GM12892 (cell line): ENCODE measurements around the gene GALP.
"Not testable (repeated sequence)": the region's sequence is repeated elsewhere in the genome, so short reads cannot be mapped to it uniquely, and the experiment has no call there.

Experiments
- DNase-seq: peaks from one replicate; pipeline ENCODE4 v3.0.0; 2011; ENCODE audit not compliant: insufficient read length
- FAIRE-seq: peaks from 2 replicates; lab custom pipeline; 2011; peaks lifted over from hg19 to GRCh38; lab: Jason Lieb, UNC
- POLR2A ChIP-seq: IDR thresholded peaks from 2 replicates; pipeline ENCODE4 v1.6.1; 2011; ENCODE audit warnings: low read depth, low read length, control low read depth
- POLR2AphosphoS5 ChIP-seq: IDR thresholded peaks from 2 replicates; pipeline ENCODE4 v1.6.1; 2011; ENCODE audit warnings: low read depth, low read length, control low read depth
- TAF1 ChIP-seq: IDR thresholded peaks from 2 replicates; pipeline ENCODE4 v1.6.1; 2011; ENCODE audit warnings: low read depth, mild to moderate bottlenecking, control low read depth, low read length, borderline replicate concordance

GALP gene

DNA sequence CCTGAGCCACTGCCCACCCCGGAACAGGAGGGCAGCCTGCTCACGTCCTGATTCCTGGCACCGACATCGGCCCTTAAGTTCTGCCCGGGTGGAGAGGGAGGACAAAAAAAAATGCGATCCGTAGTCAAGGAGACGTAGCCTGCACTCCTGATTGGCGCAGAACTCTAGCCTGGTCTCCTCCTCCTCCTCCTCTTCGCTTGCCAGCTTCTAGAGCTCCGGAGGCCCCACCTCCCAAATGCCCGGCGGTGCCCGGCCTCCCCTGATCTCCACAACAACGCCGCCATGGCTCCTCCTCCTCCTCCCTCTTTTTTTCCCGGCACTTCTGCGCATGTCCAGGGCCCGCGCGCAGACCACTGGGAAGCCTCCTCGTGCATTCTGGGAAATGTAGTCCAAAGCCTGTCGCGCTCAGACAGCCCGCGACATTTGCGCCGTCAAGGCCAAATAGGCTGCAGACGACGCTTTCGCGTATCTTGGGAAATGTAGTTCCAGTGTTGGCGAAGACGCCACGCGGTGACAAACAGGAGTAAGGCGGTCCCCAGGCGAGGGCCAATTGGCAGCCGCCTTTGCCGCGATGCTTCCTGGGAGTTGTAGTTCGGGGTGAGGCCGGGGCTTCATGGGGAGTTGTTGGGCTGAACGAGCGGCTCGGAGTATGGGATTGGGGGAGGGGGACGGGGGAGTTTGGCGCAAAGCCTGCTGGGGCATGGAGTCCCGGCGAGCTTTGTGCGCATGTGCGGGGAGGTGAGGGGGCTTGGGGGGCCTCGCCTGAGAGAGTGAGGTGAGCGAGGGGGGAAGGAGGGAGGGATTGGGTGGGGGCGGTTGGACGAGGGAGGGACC, 35.0 kb upstream of the GALP start, which contains the start of gene ZNF444:
TSS of gene ZNF444 (plus strand) at position 705 of the 834 bp plus-strand sequence. CDS start 5,625 bp downstream, outside the sequence.
- peak; percentile 99 for FAIRE-seq
- DNase-seq: peak; percentile 99
- peak; percentile 55; the same call in 1 of the 2 replicates for TF ChIP-seq POLR2A
- TF ChIP-seq POLR2AphosphoS5: no peak
- TF ChIP-seq TAF1: 0 out of 2 replicates have a peak, but pooled peaks have one; percentile 46

DNA sequence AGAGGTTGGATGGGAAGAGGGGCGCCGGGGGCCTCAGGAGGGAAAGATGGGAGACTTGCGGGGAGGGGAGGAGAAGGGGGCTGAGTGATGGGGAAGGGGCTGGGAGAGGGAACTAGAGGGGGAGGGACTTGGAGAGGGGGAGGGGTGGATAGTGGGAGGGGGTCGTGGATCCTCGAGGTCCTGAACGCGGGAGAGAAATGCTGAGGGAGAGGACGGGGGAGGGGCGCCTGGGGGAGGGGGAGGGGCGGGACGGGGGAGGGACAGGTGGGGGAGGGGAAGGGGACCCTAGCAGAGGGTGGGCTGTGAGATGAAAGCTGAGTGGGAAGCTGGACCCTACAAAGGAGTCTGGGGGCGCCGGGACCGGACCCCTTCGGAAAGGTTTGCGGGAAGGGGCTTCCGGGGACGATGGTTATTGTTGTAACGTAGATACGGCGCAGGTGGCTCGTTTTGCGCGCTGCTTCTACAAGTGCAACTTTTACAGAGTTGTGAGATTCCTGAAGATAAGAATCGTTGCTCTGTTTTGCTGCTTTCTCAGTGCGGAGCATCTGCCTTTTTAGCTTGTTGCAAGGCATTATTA, 34.3 kb upstream of the GALP start:
- DNase-seq: peak; percentile 58
- FAIRE-seq: no peak
- no peak for TF ChIP-seq TAF1
- TF ChIP-seq POLR2AphosphoS5: no peak
- no peak for TF ChIP-seq POLR2A

DNA sequence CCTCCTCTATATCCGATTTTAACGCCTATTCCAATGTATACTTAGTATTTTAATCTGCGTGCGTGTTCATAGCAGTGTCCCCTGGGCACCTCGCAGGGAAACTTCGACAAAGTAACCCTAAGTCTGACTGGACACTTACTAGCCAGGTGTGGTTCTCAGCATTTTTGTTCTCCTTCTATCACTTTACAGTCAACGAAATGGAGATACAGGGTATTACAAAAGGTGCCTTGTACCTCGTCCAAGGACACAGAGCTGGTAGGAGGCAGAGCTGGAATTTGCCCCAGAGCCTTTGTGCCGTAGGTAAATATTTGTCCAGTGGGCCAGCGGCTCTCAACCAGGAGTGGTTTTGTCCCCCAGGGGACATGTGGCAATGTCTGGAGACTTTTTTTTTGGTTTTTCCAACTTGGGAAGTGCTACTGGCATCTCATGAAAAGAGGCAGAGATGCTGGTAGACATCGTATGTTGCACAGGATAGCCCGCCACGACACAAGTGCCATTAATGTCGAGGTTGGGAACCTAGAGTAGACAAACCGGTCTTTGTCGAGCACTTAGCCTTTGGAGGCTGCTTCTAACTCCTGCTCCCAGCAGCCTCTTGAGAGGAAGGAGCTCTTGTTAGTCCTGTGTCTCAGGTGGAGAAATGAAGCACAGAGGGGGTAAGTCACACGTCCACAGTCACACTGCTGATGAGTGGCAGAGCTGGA, 33.6 kb upstream of the GALP start:
- FAIRE-seq: peak; percentile 36
- no peak for TF ChIP-seq TAF1
- no peak for DNase-seq

DNA sequence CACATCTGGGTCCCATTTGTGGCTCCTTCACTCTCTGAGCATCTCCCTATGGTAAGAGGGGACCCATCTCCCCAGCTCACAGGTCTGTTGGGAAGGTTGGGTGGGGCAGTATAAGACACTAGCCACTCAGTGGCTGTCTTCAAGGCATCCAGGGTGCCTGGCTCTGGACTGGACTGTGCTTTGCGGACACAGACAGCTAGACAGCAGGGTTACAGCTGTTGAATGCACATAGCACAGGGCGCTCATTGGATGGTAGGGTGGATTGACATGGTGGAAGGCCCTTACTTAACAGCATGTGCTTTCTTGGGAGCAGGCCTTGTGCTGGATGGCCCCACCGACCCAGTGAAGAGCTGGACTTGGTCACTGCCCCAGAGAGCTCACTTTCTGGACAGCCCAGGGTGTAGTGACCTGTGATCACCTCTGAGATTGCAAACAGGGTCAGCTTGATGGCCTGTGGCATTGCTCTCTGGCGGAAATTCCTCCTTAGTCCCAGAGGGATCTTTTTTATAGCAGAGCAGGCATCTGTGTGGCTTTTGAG, 32.8 kb upstream of the GALP start:
- no peak for DNase-seq
- no peak for FAIRE-seq
- TF ChIP-seq POLR2A (no peak), POLR2AphosphoS5 (no peak; the same call in 1 of the 2 replicates), TAF1 (no peak)

DNA sequence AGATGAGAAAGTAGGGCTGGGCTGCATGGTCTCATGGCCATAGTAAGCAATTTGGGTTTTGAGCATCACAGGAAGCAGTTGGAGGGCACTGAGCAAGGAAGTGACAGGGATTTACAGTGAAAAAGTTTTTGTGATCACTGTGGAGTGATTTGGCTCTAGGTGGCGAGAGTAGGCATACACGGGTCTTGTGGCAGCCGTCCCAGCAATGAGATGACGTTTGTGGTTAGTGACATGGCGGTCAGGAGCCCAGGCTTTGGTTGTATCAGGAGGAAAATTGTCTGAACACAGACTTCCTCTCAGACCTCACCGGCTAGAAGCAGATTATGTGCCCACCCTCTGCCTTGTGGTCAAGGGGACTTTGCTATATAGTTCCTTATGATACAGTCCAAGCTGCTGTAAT, 31.4 kb upstream of the GALP start:
- DNase-seq (no peak), FAIRE-seq (no peak)
- TF ChIP-seq POLR2AphosphoS5 (no peak), POLR2A (no peak), TAF1 (no peak)

DNA sequence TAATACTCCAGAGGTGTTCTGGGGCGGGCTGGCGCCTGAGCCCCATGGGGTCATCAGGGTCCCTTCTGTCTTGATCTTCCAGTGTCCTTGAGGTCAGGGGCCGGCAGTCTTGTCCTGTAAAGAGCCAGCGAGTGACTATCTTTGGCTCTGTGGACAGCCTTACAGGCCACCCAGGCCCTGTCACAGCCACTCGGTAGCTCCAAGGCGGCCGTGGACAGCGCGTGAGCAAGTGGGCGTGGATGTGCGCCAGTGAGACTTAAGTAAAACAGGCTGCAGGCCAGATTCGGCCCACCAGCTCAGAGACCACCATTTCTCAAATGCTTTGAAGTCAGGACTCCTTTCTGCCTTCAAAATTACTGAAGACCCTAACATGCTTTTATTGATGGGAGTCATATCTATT, 31.0 kb upstream of the GALP start:
- no peak for DNase-seq
- no peak for FAIRE-seq
- TF ChIP-seq POLR2AphosphoS5 (no peak), POLR2A (no peak), TAF1 (no peak)

DNA sequence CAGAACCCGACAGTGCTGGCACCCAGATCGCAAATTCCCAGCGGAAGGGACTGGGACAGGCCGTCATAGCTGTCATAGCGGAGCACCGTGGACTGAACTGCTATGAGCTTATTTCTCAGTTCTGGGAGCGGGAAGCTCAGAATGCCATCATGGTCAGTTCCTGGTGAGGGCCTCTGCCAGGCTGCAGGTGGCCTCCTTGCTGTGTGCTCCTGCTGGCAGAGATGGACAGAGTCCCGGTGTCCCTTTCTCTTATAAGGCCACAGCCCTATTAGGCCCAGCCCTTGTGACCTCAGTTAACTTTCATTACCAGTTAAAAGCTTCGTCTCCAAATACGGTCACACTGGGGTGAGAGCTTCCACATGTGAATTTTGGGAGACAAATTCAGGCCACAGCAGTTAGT, 30.1 kb upstream of the GALP start:
- no peak for TF ChIP-seq POLR2A
- TF ChIP-seq POLR2AphosphoS5: no peak
- TF ChIP-seq TAF1: no peak
- DNase-seq (no peak), FAIRE-seq (no peak)

DNA sequence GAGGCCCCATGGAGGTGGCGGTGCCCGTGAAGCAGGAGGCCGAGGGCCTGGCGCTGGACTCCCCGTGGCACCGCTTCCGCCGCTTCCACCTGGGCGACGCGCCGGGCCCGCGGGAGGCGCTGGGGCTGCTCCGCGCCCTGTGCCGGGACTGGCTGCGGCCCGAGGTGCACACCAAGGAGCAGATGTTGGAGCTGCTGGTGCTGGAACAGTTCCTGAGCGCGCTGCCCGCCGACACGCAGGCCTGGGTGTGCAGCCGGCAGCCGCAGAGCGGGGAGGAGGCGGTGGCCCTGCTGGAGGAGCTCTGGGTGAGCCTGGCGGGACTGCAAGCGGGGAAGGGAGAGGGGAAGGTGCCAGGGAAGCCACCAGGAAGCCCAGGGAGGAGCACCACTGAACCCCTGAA, 28.9 kb upstream of the GALP start:
- no peak for FAIRE-seq
- DNase-seq: no peak
- TF ChIP-seq POLR2AphosphoS5 (no peak), POLR2A (no peak), TAF1 (no peak)

DNA sequence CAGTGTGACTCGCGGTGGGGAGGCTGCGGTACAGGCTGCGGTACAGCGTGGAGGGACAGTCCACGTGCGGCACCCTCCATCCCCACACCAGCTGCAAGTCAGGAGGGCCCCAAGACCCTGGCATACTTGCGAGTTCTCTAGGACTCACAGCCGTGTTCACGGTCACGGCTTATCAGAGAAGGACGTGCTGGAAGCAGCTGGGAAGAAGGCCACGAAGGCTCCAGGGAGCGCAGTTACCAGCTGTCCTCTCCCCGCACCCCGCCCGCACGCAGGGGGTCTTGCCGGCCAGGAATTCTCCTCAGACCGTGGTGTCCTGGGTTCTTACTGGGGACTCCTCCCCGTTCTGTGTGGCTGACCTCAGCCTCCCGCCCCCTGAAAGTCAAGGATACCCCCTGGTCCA, 28.5 kb upstream of the GALP start:
- TF ChIP-seq POLR2A (no peak), POLR2AphosphoS5 (no peak), TAF1 (no peak)
- FAIRE-seq: no peak
- no peak for DNase-seq

DNA sequence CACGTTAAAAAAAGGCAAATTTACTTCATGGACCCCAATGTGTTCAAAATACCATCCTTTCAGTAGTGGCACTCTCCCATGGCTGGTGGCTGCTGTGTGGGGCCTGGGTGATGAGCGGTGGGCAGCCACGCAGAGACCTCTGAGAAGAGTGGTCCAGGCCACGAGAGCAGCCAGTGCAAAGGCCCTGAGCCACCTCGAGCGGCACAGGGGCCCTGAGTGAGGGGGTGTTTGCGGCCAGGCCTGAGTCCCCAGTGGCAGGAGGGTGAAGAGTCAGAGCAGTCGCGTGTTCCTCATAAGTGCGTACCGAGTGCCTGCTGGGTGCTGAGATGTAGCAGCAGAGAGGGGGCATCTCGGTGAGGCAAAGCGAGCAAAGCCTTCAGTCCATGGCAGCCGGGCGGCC, 27.7 kb upstream of the GALP start:
- no peak for FAIRE-seq
- TF ChIP-seq TAF1 (no peak), POLR2AphosphoS5 (no peak), POLR2A (no peak)
- no peak for DNase-seq

DNA sequence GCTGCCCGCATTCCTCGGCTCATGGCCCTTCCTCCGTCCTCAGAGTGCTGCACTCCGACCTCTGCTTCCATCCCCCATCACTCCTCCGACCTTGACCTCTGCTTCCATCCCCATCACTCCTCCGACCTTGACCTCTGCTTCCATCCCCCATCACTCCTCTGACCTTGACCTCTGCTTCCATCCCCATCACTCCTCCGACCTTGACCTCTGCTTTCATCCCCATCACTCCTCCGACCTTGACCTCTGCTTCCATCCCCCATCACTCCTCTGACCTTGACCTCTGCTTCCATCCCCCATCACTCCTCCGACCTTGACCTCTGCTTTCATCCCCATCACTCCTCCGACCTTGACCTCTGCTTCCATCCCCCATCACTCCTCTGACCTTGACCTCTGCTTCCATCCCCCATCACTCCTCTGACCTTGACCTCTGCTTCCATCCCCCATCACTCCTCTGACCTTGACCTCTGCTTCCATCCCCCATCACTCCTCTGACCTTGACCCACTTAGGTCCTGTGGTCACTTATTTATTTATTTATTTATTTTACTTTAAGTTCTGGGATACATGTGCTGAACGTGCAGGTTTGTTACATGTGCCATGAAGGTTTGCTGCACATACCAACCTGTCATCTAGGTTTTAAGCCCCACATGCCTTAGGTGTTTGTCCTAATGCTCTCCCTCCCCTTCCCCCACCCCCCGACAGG, 26.7 kb upstream of the GALP start:
- not testable (repeated sequence) for DNase-seq, FAIRE-seq
